ENCODE results near the gene SAP30BP. TPM values are rescaled to one million over a fixed set of nuclear protein-coding genes. Genes with fewer than 3 reads are reported as not detected.

The SAP30BP gene
- total RNA-seq, 4 donors from 2014 or later = 33.9 to 72.7 (median 44.4) TPM

DNA sequence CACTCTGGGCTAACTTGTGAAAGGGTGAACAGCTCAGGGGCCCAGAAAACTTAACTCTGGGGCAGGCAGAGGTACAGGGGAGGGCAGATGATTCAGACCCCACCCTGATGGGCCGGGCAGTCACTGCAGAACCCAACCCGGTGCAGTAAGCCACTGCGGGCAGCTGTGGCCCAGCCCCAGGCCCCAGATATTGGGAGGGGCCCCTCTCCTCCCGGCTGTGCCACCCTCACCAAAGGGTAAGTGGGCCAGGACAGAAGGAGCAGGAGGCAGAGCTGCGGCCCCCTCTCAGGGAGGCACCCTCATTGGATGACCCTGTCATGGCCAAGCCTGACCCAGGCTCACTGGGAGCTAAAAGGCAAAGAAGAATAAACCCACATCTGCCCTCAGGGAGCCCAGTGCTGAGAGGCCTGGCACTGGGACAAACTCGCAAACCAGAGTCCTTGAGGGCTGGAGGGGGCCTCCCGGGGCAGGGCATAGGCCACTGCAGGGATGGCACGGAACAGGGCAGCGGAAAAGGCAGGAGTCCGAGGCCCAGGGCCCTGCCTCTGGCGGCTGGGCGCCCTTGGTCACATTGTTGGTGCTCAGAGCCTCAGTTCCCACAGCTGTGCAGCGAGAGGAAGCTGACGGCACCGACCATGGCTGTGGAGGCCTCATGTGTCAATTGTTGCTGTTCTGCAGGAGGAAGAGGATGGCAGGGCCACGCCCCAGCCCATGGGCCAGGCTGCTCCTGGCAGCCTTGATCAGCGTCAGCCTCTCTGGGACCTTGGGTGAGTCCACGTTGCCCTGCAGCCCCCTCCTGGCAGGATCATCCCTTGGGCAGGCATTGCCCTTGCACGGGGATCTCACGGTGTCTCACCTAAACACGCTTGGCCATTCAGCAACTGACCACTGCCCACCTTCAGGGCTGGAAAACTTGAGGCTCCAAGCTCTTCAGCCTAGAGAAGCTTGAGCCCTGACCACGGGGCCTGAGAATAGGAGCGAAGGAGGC, 57.2 kb downstream of the SAP30BP start:
- Histone ChIP-seq H3K27me3 (peaks cover 0 to 52% (median 0%) of the 10 kb centered on the region in 4 donors), H3K4me1 (peaks cover 21 to 54% (median 29%) of the 10 kb centered on the region in 3 donors), H3K9me3 (no peaks in the 10 kb centered on the region), H3K4me3 (peak overlapping the region in 3 of 4 donors; percentile 68 to 73 (median 72)), H3K36me3 (peaks cover 24 to 52% (median 36%) of the 10 kb centered on the region in 3 donors), H3K27ac (peak overlapping the region; percentile 94 to 97 (median 96))
- TF ChIP-seq POLR2A (IDR thresholded peaks at IDR 0.05) = no peak
- no peak for TF ChIP-seq CTCF (IDR thresholded peaks at IDR 0.05)
- no peak for DNase-seq
- intact Hi-C loops (cut with DNase I) = no loop called here
- 82 to 88% methylated on average over 1 to 12 of the region's 23 CpGs for WGBS, 2 donors

DNA sequence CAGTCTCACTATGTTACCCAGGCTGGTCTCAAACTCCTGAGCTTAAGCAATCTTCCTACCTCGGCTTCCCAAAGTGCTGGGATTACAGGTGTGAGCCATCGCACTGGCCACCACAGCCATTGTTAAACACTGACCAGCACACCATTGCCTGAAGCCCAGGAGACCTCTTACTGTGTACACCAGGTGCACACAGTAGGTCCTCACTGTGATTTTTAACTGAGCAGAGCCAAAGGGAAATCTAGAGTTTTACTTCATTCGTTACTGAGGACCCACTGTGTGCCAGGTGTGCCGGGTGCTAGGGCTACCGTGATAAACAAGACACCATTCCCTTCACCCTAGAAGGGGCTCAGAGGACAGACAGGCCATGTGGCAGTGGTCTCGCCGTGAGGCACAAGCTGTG, 58.4 kb downstream of the SAP30BP start:
- no peak overlapping the region for H3K27ac ChIP-seq
- TF ChIP-seq POLR2A (IDR thresholded peaks at IDR 0.05) (no peak), CTCF (IDR thresholded peaks at IDR 0.05) (no peak)
- no peak overlapping the region for H3K4me3 ChIP-seq
- no peaks in the 10 kb centered on the region for H3K9me3 ChIP-seq
- H3K27me3 ChIP-seq = peaks cover 0 to 40% (median 0%) of the 10 kb centered on the region in 4 donors
- peaks cover 24 to 64% (median 39%) of the 10 kb centered on the region in 3 donors for H3K36me3 ChIP-seq
- intact Hi-C loops (cut with DNase I) = no loop called here
- H3K4me1 ChIP-seq = peaks cover 17 to 48% (median 25%) of the 10 kb centered on the region in 3 donors
- DNase-seq = no peak
- WGBS, 2 donors = 76 to 87% methylated on average over 3 to 7 of the region's 7 CpGs

GRCh38 chr17:75727391-75727790, 60.3 kb downstream of the SAP30BP start:
- TF ChIP-seq CTCF (IDR thresholded peaks at IDR 0.05) = no peak
- TF ChIP-seq POLR2A (IDR thresholded peaks at IDR 0.05) = no peak
- intact Hi-C loops (cut with DNase I) = no loop called here
- Histone ChIP-seq H3K27ac (no peak overlapping the region), H3K4me1 (peaks cover 8 to 29% (median 14%) of the 10 kb centered on the region in 3 donors), H3K27me3 (peaks cover 0 to 21% (median 0%) of the 10 kb centered on the region in 4 donors), H3K9me3 (no peaks in the 10 kb centered on the region), H3K36me3 (peaks cover 32 to 83% (median 43%) of the 10 kb centered on the region in 3 donors), H3K4me3 (no peak overlapping the region)
- 100% methylated on average over 1 of the region's 18 CpGs; no CpG with 5 or more reads in 1 of the 2 donors for WGBS, 2 donors
- no peak for DNase-seq

DNA sequence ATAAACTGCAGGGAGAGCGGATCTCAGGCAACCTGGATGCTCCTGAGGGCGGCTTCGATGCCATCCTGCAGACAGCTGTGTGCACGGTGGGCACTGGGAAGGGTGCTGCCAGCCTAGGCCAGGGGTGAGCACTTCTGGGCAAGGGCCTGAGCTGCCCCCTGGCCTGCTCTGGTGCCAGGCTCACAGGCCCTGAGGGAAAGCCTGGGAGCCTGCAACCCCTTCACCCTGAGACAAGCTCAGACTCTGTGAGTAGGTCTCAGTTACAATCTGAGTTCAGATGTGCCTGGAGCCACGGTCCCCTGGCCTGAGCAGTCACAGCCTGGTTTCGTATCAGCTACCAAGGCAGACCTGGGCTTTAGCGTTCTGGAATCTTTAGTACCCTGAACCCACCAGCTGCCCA, 62.2 kb downstream of the SAP30BP start:
- intact Hi-C loops (cut with DNase I) = no loop called here
- H3K36me3 ChIP-seq = peaks cover 32 to 99% (median 43%) of the 10 kb centered on the region in 3 donors
- peaks cover 0 to 2% (median 0%) of the 10 kb centered on the region in 4 donors for H3K27me3 ChIP-seq
- TF ChIP-seq CTCF (IDR thresholded peaks at IDR 0.05) = no peak
- no peak for TF ChIP-seq POLR2A (IDR thresholded peaks at IDR 0.05)
- no peak overlapping the region for H3K27ac ChIP-seq
- WGBS, 2 donors = 80 to 88% methylated on average over 4 of the region's 7 CpGs
- DNase-seq = no peak
- no peaks in the 10 kb centered on the region for H3K9me3 ChIP-seq
- H3K4me1 ChIP-seq = peaks cover 0 to 10% (median 5%) of the 10 kb centered on the region in 3 donors
- no peak overlapping the region for H3K4me3 ChIP-seq

- no peaks in the 10 kb centered on the region for H3K9me3 ChIP-seq
- TF ChIP-seq CTCF (IDR thresholded peaks at IDR 0.05) (no peak), POLR2A (IDR thresholded peaks at IDR 0.05) (no peak)
- H3K4me1 ChIP-seq = peaks cover 0 to 7% (median 0%) of the 10 kb centered on the region in 3 donors
- H3K27ac ChIP-seq = no peak overlapping the region
- WGBS, 2 donors = 73 to 82% methylated on average over 10 to 13 of the region's 24 CpGs
- H3K27me3 ChIP-seq = no peaks in the 10 kb centered on the region
- no peak overlapping the region for H3K4me3 ChIP-seq
- intact Hi-C loops (cut with DNase I) = no loop called here
- peaks cover 25 to 99% (median 42%) of the 10 kb centered on the region in 3 donors for H3K36me3 ChIP-seq
- no peak for DNase-seq
These were observed 62.9 kb downstream of the SAP30BP start for GRCh38 chr17:75730065-75730464.

All from esophagus squamous epithelium (tissue), 5 donors.